ENCODE results near the gene LIPH. TPM values are rescaled to one million over a fixed set of nuclear protein-coding genes. Genes with fewer than 3 reads are reported as not detected.
A peak's percentile ranks its signal among the peaks of the same experiment; 100 is the strongest.

LIPH gene
- total RNA-seq, 4 donors from 2014 or later, result 0.31 to 1.2 (median 0.58) TPM; not detected in 1

- Histone ChIP-seq H3K4me3 (no peak overlapping the region), H3K27ac (no peak overlapping the region), H3K4me1 (no peaks in the 10 kb centered on the region), H3K9me3 (no peaks in the 10 kb centered on the region), H3K36me3 (no peaks in the 10 kb centered on the region), H3K27me3 (peaks cover 8% of the 10 kb centered on the region)
- TF ChIP-seq EP300 (IDR thresholded peaks at IDR 0.05), result no peak
- TF ChIP-seq POLR2A (IDR thresholded peaks at IDR 0.05), result no peak
- TF ChIP-seq POLR2AphosphoS5 (IDR thresholded peaks at IDR 0.05), result no peak
- no peak for TF ChIP-seq CTCF (IDR thresholded peaks at IDR 0.05)
- 61 to 65% methylated on average over 2 to 3 of the region's 3 CpGs for WGBS, 2 donors (ENCODE audit: low coverage in 1 of 2)
- no peak for ATAC-seq
Observed at GRCh38 chr3:185504636-185505035, 47.8 kb downstream of the LIPH start.

GRCh38 chr3:185503521-185503920 lies 48.9 kb downstream of the LIPH start:
- Histone ChIP-seq H3K27me3 (peaks cover 8% of the 10 kb centered on the region), H3K4me1 (peaks cover 0 to 6% (median 0%) of the 10 kb centered on the region in 3 donors), H3K4me3 (no peak overlapping the region), H3K9me3 (no peaks in the 10 kb centered on the region), H3K27ac (no peak overlapping the region), H3K36me3 (no peaks in the 10 kb centered on the region)
- ATAC-seq, result no peak
- no CpG with 5 or more reads among the region's 1 CpG for WGBS, 2 donors (ENCODE audit: low coverage in 1 of 2)
- no peak for TF ChIP-seq POLR2AphosphoS5 (IDR thresholded peaks at IDR 0.05)
- TF ChIP-seq POLR2A (IDR thresholded peaks at IDR 0.05), result no peak
- no peak for TF ChIP-seq EP300 (IDR thresholded peaks at IDR 0.05)

GRCh38 chr3:185502987-185503386 lies 49.4 kb downstream of the LIPH start:
- Histone ChIP-seq H3K27me3 (peaks cover 8% of the 10 kb centered on the region), H3K27ac (no peak overlapping the region), H3K36me3 (no peaks in the 10 kb centered on the region), H3K4me3 (no peak overlapping the region), H3K4me1 (peaks cover 0 to 9% (median 0%) of the 10 kb centered on the region in 3 donors), H3K9me3 (no peaks in the 10 kb centered on the region)
- 50 to 100% methylated on average over 1 to 2 of the region's 3 CpGs for WGBS, 2 donors (ENCODE audit: low coverage in 1 of 2)
- no peak for TF ChIP-seq POLR2A (IDR thresholded peaks at IDR 0.05)
- TF ChIP-seq EP300 (IDR thresholded peaks at IDR 0.05), result no peak
- TF ChIP-seq POLR2AphosphoS5 (IDR thresholded peaks at IDR 0.05), result no peak
- TF ChIP-seq CTCF (IDR thresholded peaks at IDR 0.05), result no peak
- no peak for ATAC-seq

GRCh38 chr3:185498503-185499396 lies 53.6 kb downstream of the LIPH start, which contains the start of gene TMEM41A:
TMEM41A (minus strand) TSS chr3:185499035; CDS start chr3:185498961, 74 bp downstream.
- peak; percentile 90 for TF ChIP-seq POLR2AphosphoS5 (IDR thresholded peaks at IDR 0.05)
- TF ChIP-seq POLR2A (IDR thresholded peaks at IDR 0.05), result peak; percentile 71 to 74
- no peak for TF ChIP-seq CTCF (IDR thresholded peaks at IDR 0.05)
- no peak for TF ChIP-seq EP300 (IDR thresholded peaks at IDR 0.05)
- WGBS, 2 donors (ENCODE audit: low coverage in 1 of 2), result 0% methylated on average over 9 of the region's 82 CpGs; no CpG with 5 or more reads in 1 of the 2 donors
- peak; percentile 99 for ATAC-seq

GRCh38 chr3:185490241-185490640 lies 62.1 kb downstream of the LIPH start:
- TF ChIP-seq POLR2AphosphoS5 (IDR thresholded peaks at IDR 0.05) (no peak), POLR2A (IDR thresholded peaks at IDR 0.05) (no peak), CTCF (IDR thresholded peaks at IDR 0.05) (no peak), EP300 (IDR thresholded peaks at IDR 0.05) (no peak)
- ATAC-seq, result no peak

More at GRCh38 chr3:185498503-185499396, 53.6 kb downstream of the LIPH start, which contains the start of gene TMEM41A:
- Histone ChIP-seq H3K4me3 (peak within 1 kb of the TSS; percentile 79 to 94), H3K36me3 (peaks cover 0 to 31% of the 10 kb centered on the region in 2 donors), H3K9me3 (no peaks in the 10 kb centered on the region), H3K4me1 (peaks cover 0 to 29% (median 9%) of the 10 kb centered on the region in 3 donors), H3K27me3 (peaks cover 6% of the 10 kb centered on the region), H3K27ac (peak within 1 kb of the TSS; percentile 79 to 92 (median 88))

More at GRCh38 chr3:185490241-185490640, 62.1 kb downstream of the LIPH start:
- H3K27ac ChIP-seq, result no peak overlapping the region
- WGBS, 2 donors (ENCODE audit: low coverage in 1 of 2), result 84 to 90% methylated on average over 2 to 4 of the region's 4 CpGs
- H3K9me3 ChIP-seq, result no peaks in the 10 kb centered on the region
- no peaks in the 10 kb centered on the region for H3K27me3 ChIP-seq
- H3K4me1 ChIP-seq, result no peaks in the 10 kb centered on the region
- peaks cover 2 to 98% of the 10 kb centered on the region in 2 donors for H3K36me3 ChIP-seq
- H3K4me3 ChIP-seq, result no peak overlapping the region

Data from gastroesophageal sphincter (tissue), 4 donors.